HG03520 (cell line): ENCODE results near the gene GOLGA5.
"Not testable (repeated sequence)": the region's sequence is repeated elsewhere in the genome, so short reads cannot be mapped to it uniquely, and the experiment has no call there.

ENCODE experiments used
- ATAC-seq: cut with Tn5 transposase; IDR thresholded peaks from one replicate; pipeline ENCODE4 v1.9.1; 2021; ENCODE audit warnings: mild to moderate bottlenecking, moderate library complexity; ENCODE audit not compliant: unreplicated experiment

Gene GOLGA5

GRCh38 chr14:92775292-92775691 lies 18.8 kb upstream of the GOLGA5 start:
- ATAC-seq: peak; percentile 92

- not testable (repeated sequence) for ATAC-seq
Observed at GRCh38 chr14:92778868-92779565, 15.1 kb upstream of the GOLGA5 start.

GRCh38 chr14:92780444-92781232 lies 13.5 kb upstream of the GOLGA5 start:
- no peak for ATAC-seq

DNA sequence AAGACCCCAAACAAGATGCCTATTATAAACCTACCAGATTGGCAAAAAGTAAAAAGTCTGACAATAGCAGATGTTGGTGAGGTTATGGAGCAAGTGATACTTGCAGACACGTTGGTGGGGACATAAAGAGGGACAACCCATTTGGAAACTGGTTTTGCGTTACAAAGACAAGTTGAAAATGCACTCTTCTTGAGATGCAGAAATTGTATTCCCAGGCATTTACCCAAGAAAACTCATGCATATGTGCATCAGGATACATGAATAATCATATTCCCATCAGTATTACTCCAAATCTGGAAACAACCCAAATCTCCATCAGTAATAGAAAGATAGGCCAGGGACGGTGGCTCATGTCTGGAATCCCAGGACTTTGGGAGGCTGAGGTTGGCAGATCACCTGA lies 12.8 kb upstream of the GOLGA5 start:
- no peak for ATAC-seq

DNA sequence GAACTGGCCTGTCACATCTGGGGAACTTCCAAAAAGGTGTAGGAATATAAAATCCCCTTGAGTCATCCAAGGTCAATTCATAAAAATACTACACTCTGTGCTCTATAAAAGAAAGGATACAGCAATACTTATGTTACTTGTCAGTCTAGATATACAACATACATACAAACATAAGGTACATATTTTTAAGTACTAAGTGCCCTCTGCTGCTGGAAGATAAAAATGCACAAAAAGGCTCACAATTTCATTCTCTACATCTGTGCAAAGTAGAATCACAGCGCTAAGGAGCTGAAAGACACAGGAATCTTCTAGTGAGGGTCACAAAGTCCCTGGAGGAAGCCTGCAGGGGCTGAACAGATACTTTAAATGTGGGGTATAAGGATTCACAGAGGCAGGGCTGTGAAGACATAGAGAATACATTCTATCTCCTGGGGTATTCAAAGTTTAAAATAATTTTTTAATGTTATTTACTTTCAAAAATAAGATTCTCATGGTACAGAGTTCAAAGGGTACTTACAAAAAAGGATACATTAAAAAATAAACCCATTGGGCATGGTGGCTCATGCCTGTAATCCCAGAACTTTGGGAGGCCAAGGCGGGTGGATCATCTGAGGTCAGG lies 10.2 kb upstream of the GOLGA5 start:
- no peak for ATAC-seq

DNA sequence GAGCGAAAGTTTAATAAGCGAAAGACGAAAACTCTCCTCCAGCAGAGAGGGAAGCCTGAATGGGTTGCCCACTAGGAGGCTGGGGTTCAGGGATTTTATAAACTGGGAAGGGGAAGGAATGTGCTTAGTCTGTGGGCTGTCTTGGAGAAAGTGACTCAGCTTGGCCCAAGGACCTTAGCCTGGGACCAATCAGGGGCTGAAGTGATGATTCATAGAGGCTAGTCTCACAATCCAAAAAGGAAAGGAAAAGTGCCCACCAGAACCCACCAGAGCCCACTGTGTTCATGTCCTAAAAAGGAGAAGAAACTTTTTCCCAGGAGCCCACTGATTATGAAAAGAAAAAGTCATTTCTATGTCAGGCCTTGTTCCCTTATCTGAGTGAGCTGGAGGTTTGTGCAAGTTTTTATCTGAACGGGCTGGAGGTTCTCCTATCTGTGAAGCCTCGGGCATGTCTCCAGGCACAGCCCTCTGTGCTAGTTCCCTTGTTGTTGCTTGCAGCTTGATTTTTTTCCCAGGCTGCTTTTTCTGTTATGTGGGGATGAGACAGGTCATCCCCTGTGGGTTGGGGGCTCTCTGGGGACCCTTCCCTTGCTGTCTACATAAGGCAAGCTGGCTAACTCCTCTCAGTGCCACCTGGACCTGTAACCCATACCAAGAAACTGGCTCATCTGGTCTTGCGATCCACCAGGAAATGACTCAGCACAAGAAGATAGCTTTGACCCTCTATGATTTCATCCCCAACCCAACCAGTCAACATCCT lies 8.3 kb upstream of the GOLGA5 start:
- ATAC-seq: no peak

DNA sequence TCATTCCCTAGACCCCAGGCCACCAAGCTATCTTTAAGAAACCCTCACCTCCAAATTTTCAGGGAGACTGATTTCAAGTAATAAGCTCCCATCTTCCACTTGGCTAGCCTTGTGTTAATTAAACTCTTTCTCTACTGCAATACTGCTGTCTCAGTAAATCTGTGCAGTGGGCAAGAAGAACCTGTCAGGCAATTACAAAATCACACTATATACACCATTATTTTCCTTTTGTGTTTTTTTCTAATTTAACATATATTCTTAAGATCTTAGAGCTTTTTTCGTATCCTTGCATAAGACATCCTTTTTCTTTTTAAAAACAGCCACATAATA lies 7.7 kb upstream of the GOLGA5 start:
- no peak for ATAC-seq

DNA sequence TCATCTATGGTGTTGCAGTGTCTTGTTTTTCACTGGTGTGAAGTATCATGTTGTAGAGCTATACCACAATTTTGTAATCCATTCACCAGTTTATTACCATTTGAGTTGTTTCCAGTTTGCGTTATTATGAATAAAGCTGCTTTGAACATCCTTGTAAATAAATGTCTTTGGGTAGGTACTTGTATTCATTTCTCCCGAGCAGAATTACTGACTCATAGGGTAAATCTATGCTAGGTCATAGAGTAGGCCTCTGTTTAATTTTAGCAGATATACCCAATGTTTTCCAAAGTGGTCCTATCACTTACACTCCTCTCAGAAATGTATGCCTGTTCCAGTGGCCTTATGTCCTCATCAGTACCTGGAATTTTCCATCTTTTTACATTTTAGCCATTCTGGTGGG lies 6.6 kb upstream of the GOLGA5 start:
- no peak for ATAC-seq

DNA sequence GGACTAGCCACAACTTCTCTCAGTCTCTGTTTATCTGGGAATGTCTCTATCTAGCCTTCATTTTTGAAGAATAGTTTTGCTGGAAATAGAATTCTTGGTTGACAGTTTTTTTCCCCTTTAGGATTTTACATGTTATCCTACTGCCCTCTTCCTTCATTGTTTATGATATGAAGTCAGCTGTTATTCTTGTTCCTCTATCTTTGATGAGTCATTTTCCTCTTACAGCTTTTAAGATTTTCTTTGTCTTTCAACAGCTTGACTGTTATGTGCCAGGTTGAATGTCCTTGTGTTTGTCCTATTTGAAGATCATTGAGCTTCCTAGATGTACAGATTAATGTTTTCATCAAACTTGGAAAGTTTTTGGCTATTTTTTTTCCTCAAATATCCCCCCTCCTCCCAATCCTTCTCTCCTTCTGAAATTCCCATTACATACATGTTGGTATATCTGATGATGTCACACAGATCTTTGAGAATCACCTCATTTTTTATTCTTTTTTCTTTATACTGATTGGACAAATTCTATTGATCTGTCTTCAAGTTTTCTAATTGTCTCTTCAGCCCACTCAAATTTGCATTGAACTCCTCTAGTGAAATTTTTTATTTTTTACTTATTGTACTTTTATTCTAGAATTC lies 4.5 kb upstream of the GOLGA5 start:
- no peak for ATAC-seq

GRCh38 chr14:92792885-92793284 lies 1.2 kb upstream of the GOLGA5 start:
- ATAC-seq: no peak

DNA sequence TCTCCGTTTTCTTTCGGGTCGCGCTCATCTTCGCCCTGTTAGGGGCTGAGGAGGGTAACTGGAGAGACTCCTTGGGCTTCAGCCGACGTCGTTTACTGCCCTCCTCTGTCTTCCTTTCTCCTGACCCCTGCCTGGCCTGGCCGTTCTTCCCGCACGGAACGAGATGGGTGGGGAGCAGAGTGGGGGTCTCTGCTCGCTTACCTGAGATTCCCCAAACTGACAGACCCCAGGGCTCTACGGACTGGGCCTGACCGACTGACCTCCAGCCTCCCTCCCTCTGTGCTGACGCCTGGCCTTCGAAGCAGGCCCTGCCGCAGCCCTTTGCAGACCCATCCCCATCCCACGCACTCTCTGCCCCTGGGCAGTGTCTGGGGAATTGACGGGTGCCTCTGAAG lies 439 bp downstream of the GOLGA5 start:
- no peak for ATAC-seq

GRCh38 chr14:92794961-92795360 lies 856 bp downstream of the GOLGA5 start:
- ATAC-seq: no peak

DNA sequence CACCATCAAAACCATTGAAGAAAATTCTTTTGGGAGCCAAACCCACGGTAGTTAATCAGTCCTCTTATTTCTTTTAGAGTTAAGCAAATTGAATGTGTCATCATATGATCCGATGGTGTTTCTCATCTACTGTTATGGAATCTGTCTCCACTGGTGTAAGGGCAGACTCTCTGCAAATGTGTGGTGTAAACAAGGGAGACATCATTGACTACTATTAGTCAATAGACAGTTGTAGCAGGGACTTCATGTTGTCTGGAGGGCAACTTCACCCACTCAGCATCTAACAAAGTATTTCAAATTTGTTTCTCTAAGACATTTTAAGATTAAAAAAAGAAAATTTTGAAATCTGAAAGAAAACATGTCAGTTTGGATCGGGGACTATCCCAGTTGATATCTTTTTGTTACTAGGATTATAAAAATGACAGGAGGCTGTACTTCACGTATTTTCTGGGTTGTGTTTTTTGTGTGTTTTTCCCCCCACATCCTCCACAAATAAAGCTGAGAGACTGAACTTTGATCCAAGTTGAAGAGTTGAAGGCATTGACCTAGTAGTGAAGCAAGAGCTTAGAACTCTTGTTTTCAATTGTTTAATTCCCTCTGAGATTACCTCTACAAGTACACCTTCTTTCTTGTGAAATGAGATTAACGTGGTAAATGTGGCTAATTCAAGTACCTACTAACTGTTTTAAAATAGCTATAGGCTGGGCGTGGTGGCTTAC lies 4.0 kb downstream of the GOLGA5 start:
- no peak for ATAC-seq

DNA sequence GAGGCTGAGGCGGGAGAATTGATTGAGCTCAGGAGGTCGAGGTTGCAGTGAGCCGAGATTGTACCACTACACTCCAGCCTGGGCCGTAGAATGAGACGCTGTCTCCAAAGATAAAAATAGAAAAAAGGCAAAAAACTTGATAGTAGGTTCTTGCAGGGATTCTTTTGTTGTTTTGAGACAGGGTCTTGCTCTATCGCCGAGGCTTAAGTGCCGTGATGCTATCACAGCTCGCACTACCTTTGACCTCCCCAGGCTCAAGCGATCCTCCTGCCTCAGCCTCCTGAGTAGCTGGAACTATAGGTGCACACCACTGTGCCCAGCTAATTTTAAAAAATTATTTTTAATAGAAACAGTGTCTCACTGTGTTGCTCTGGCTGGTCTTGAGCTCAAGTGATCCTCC lies 4.7 kb downstream of the GOLGA5 start:
- no peak for ATAC-seq

DNA sequence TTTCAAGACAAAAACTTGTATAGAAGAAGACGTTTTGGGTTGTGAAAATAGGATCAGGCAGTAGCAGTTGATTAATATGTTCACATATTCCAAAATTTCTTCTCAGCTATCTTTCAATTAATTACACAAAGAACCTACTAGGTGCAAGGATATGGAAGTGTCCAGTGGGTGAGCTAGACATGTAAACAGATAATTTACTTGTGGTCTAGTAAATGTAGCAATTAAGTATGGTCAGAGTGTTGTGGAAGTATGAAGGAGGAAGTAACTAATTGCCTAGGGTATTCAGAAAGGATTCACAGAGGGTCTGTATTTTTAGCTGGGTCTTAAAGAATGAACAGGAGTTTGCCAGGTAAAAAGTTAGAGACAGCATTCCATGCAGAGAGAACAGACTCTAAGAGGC lies 5.9 kb downstream of the GOLGA5 start:
- no peak for ATAC-seq

- no peak for ATAC-seq
Observed at GRCh38 chr14:92800525-92800924, 6.4 kb downstream of the GOLGA5 start.

DNA sequence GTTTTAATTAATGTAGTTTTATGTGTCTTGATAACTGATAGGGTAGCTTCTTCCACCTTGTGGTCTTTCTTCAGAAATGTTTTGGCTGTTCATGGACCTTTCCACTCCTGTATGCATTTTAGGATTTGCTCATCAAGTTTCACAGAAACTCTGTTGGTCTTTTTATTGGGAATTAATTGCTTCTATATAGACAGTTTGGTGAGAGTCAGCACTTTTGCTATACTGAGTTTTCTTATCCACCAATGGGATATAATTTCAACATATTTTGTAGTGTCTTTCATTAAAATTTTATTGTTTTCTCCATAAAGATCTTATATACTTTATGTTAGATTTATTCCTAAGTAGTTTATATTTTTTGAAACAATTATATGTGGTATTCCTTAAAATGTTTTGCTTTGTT lies 7.8 kb downstream of the GOLGA5 start:
- ATAC-seq: no peak

- no peak for ATAC-seq
Observed at GRCh38 chr14:92802678-92803077, 8.6 kb downstream of the GOLGA5 start.

- no peak for ATAC-seq
Observed at GRCh38 chr14:92813201-92813600, 19.1 kb downstream of the GOLGA5 start.

- no peak for ATAC-seq
Observed at GRCh38 chr14:92819011-92819597, 25.0 kb downstream of the GOLGA5 start.
